Measurements from ENCODE around the gene EIF4B.

DNA sequence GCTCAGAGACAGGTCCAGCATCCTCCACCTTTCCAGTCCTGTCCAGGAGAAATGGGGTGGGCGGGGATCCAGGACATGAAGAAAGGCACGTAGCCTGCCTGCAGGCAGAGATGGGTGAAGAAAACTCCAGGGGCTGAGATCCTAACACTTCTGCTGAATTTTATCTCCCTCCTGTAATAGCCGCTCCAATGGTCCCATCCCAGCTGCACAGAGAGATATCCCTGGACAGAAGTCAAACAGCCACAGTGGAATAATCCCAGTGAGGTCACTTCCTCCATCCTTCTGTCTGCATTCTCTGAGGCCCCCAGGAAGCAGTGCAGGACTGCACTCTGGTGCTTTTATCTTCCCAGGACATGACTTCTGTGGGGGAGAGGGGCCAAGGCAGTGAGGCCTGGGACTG, 31.1 kb upstream of the EIF4B start:
- TF ChIP-seq EZH2 (IDR thresholded peaks at IDR 0.05; ENCODE audit: borderline replicate concordance, low read depth, low read length, severe bottlenecking), result no peak
- TF ChIP-seq, protein P1, sequence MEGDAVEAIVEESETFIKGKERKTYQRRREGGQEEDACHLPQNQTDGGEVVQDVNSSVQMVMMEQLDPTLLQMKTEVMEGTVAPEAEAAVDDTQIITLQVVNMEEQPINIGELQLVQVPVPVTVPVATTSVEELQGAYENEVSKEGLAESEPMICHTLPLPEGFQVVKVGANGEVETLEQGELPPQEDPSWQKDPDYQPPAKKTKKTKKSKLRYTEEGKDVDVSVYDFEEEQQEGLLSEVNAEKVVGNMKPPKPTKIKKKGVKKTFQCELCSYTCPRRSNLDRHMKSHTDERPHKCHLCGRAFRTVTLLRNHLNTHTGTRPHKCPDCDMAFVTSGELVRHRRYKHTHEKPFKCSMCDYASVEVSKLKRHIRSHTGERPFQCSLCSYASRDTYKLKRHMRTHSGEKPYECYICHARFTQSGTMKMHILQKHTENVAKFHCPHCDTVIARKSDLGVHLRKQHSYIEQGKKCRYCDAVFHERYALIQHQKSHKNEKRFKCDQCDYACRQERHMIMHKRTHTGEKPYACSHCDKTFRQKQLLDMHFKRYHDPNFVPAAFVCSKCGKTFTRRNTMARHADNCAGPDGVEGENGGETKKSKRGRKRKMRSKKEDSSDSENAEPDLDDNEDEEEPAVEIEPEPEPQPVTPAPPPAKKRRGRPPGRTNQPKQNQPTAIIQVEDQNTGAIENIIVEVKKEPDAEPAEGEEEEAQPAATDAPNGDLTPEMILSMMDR (IDR thresholded peaks at IDR 0.05; ENCODE audit: borderline replicate concordance, extremely low read depth, low read length, poor library complexity, severe bottlenecking), result no peak
